Measurements from ENCODE around the gene C6orf120.

C6orf120 gene

GRCh38 chr6:169724494-169725124 is 22.7 kb downstream of the C6orf120 start, which contains the start of gene PHF10:
TSS of gene PHF10 (minus strand) at chr6:169724500. CDS start at chr6:169723931, 569 bp downstream.
- Histone ChIP-seq H3K36me3 (ENCODE audit: control insufficient read depth, insufficient read depth, low read length) (no peaks in the 10 kb centered on the region), H3K4me3 (ENCODE audit: insufficient read depth, low read depth, low read length) (peak within 1 kb of the TSS; percentile 68), H3K9me3 (ENCODE audit: control insufficient read depth, low read length) (no peaks in the 10 kb centered on the region), H3K27ac (ENCODE audit: insufficient read depth, low read depth, low read length, poor library complexity, severe bottlenecking) (peak within 1 kb of the TSS; percentile 98), H3K4me1 (ENCODE audit: control insufficient read depth, insufficient read depth, low read length) (peaks cover 13% of the 10 kb centered on the region), H3K27me3 (ENCODE audit: control insufficient read depth, insufficient read depth, low read length, poor library complexity, severe bottlenecking) (peaks cover 6% of the 10 kb centered on the region)
- 0% methylated on average over 77 to 86 of the region's 89 CpGs for WGBS, 2 experiments

DNA sequence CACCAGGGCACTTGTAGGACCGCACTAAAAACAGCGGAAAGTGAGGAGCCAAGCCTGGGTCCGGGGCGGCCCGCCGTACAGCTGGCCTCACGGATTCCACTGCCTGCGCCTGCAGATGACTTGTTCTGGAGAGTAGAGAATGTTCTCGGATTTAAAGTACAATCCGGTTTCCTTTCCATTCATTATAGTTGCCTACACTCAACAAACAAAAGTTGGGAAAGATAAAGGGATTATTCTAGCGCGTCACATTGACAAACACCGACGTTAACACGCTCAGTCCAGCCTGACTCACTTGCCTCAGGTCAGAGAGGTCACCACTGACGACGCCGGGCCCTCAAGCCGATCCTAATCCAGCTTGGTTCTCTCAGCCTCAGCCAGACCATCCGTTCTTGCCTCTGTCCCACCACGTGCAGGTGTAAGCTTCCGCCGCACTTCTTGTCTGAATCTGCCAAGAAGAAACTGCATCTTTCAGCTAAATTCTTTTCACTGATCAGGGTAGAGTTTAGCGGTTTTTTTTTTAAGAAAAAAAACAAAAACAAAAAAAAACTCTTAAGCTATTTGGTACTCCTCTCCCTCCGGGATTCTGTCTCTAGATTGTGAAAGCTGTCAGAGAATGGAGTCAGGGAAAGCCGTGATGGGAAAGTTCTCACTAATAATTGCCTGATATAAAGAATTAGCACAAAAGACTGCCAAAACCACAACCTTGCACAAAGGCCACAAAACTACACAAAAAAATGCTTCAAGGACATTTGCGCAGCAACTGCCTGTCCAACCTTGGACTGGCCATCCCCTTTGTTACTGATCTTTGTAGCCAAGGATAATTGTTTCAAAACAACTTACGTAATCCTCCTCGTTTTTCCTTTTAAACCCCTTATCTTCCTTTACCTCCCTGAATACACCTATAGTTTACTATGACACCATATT is 23.5 kb downstream of the C6orf120 start:
- Histone ChIP-seq H3K27me3 (ENCODE audit: control insufficient read depth, insufficient read depth, low read length, poor library complexity, severe bottlenecking) (peaks cover 6% of the 10 kb centered on the region), H3K9me3 (ENCODE audit: control insufficient read depth, low read length) (no peaks in the 10 kb centered on the region), H3K4me1 (ENCODE audit: control insufficient read depth, insufficient read depth, low read length) (peaks cover 13% of the 10 kb centered on the region), H3K27ac (ENCODE audit: insufficient read depth, low read depth, low read length, poor library complexity, severe bottlenecking) (peak overlapping the region; percentile 98), H3K4me3 (ENCODE audit: insufficient read depth, low read depth, low read length) (peak overlapping the region; percentile 68), H3K36me3 (ENCODE audit: control insufficient read depth, insufficient read depth, low read length) (no peaks in the 10 kb centered on the region)
- 14 to 16% methylated on average over 28 to 29 of the region's 29 CpGs for WGBS, 2 experiments

GRCh38 chr6:169726049-169726400 is 24.1 kb downstream of the C6orf120 start:
- Histone ChIP-seq H3K27me3 (ENCODE audit: control insufficient read depth, insufficient read depth, low read length, poor library complexity, severe bottlenecking) (peaks cover 6% of the 10 kb centered on the region), H3K36me3 (ENCODE audit: control insufficient read depth, insufficient read depth, low read length) (no peaks in the 10 kb centered on the region), H3K27ac (ENCODE audit: insufficient read depth, low read depth, low read length, poor library complexity, severe bottlenecking) (no peak overlapping the region), H3K9me3 (ENCODE audit: control insufficient read depth, low read length) (no peaks in the 10 kb centered on the region), H3K4me3 (ENCODE audit: insufficient read depth, low read depth, low read length) (peak overlapping the region; percentile 68), H3K4me1 (ENCODE audit: control insufficient read depth, insufficient read depth, low read length) (peaks cover 13% of the 10 kb centered on the region)
- 100% methylated on average over 1 of the region's 1 CpG; no CpG with 5 or more reads in 1 of the 2 experiments for WGBS, 2 experiments

- H3K27ac ChIP-seq (ENCODE audit: insufficient read depth, low read depth, low read length, poor library complexity, severe bottlenecking): no peak overlapping the region
- peaks cover 13% of the 10 kb centered on the region for H3K4me1 ChIP-seq (ENCODE audit: control insufficient read depth, insufficient read depth, low read length)
- H3K4me3 ChIP-seq (ENCODE audit: insufficient read depth, low read depth, low read length): no peak overlapping the region
- H3K36me3 ChIP-seq (ENCODE audit: control insufficient read depth, insufficient read depth, low read length): no peaks in the 10 kb centered on the region
- peaks cover 6% of the 10 kb centered on the region for H3K27me3 ChIP-seq (ENCODE audit: control insufficient read depth, insufficient read depth, low read length, poor library complexity, severe bottlenecking)
- H3K9me3 ChIP-seq (ENCODE audit: control insufficient read depth, low read length): no peaks in the 10 kb centered on the region
Measured at GRCh38 chr6:169726963-169727362, 25.0 kb downstream of the C6orf120 start.

DNA sequence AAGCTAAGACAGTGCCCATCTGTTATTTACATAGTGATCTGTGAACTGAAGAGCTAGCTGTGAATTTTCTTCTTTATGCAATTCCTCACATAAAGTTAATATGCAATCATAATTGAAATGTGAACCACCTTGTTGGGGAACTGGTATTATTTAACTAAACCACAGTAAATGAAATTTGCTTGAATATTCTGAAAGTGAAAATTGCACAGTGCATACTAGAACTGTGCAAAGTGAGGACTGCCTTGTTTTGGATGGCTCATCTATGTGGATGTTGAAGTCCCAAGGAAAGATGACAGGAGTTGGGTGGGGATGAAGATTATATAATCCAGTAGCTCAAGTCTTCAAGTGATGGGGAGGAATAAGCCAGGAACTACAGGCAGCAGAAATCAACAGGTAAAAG is 28.0 kb downstream of the C6orf120 start:
- Histone ChIP-seq H3K4me1 (ENCODE audit: control insufficient read depth, insufficient read depth, low read length) (peaks cover 8% of the 10 kb centered on the region), H3K36me3 (ENCODE audit: control insufficient read depth, insufficient read depth, low read length) (no peaks in the 10 kb centered on the region), H3K4me3 (ENCODE audit: insufficient read depth, low read depth, low read length) (no peak overlapping the region), H3K9me3 (ENCODE audit: control insufficient read depth, low read length) (no peaks in the 10 kb centered on the region), H3K27me3 (ENCODE audit: control insufficient read depth, insufficient read depth, low read length, poor library complexity, severe bottlenecking) (no peaks in the 10 kb centered on the region), H3K27ac (ENCODE audit: insufficient read depth, low read depth, low read length, poor library complexity, severe bottlenecking) (no peak overlapping the region)

GRCh38 chr6:169738204-169738975 is 36.5 kb downstream of the C6orf120 start:
- no peaks in the 10 kb centered on the region for H3K27me3 ChIP-seq (ENCODE audit: control insufficient read depth, insufficient read depth, low read length, poor library complexity, severe bottlenecking)
- H3K4me1 ChIP-seq (ENCODE audit: control insufficient read depth, insufficient read depth, low read length): no peaks in the 10 kb centered on the region
- no peaks in the 10 kb centered on the region for H3K9me3 ChIP-seq (ENCODE audit: control insufficient read depth, low read length)
- H3K36me3 ChIP-seq (ENCODE audit: control insufficient read depth, insufficient read depth, low read length): no peaks in the 10 kb centered on the region
- H3K4me3 ChIP-seq (ENCODE audit: insufficient read depth, low read depth, low read length): no peak overlapping the region
- no peak overlapping the region for H3K27ac ChIP-seq (ENCODE audit: insufficient read depth, low read depth, low read length, poor library complexity, severe bottlenecking)
- 85 to 90% methylated on average over 9 of the region's 9 CpGs for WGBS, 2 experiments

DNA sequence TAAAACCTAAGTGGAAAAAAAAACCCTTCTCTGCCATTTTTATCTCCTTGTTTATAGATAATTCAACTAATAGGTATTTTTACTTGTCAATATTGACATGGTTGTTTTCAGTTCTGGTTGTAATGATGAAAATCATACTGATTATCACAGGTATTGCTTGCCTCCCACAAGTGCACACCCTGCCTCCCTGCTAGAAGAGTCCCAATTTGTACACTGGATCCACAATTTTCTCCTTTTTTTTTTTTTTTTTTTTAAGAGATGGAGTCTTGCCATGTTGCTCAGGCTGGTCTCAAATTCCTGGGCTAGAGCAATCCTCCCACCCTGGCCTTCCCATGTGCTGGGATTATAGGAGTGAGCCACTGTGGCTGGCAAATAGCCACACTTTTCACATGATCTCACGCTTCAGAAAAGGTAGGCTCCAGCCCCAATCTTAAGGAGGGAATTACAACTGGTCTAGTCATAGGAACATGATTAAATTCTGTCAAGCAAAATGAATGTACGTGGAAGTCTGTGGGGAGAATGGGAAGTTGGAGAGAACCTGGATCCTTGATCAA is 37.1 kb downstream of the C6orf120 start:
- WGBS, 2 experiments: 89 to 96% methylated on average over 2 of the region's 2 CpGs
- H3K27me3 ChIP-seq (ENCODE audit: control insufficient read depth, insufficient read depth, low read length, poor library complexity, severe bottlenecking): no peaks in the 10 kb centered on the region

GRCh38 chr6:169741344-169741743 is 39.4 kb downstream of the C6orf120 start:
- Histone ChIP-seq H3K9me3 (ENCODE audit: control insufficient read depth, low read length) (no peaks in the 10 kb centered on the region), H3K27me3 (ENCODE audit: control insufficient read depth, insufficient read depth, low read length, poor library complexity, severe bottlenecking) (no peaks in the 10 kb centered on the region), H3K4me1 (ENCODE audit: control insufficient read depth, insufficient read depth, low read length) (no peaks in the 10 kb centered on the region), H3K27ac (ENCODE audit: insufficient read depth, low read depth, low read length, poor library complexity, severe bottlenecking) (no peak overlapping the region), H3K36me3 (ENCODE audit: control insufficient read depth, insufficient read depth, low read length) (no peaks in the 10 kb centered on the region), H3K4me3 (ENCODE audit: insufficient read depth, low read depth, low read length) (no peak overlapping the region)

More for the DNA sequence above, 37.1 kb downstream of the C6orf120 start:
- no peaks in the 10 kb centered on the region for H3K36me3 ChIP-seq (ENCODE audit: control insufficient read depth, insufficient read depth, low read length)
- no peaks in the 10 kb centered on the region for H3K9me3 ChIP-seq (ENCODE audit: control insufficient read depth, low read length)
- H3K4me3 ChIP-seq (ENCODE audit: insufficient read depth, low read depth, low read length): no peak overlapping the region
- no peaks in the 10 kb centered on the region for H3K4me1 ChIP-seq (ENCODE audit: control insufficient read depth, insufficient read depth, low read length)
- no peak overlapping the region for H3K27ac ChIP-seq (ENCODE audit: insufficient read depth, low read depth, low read length, poor library complexity, severe bottlenecking)

- H3K27me3 ChIP-seq (ENCODE audit: control insufficient read depth, insufficient read depth, low read length, poor library complexity, severe bottlenecking): no peaks in the 10 kb centered on the region
- no peak overlapping the region for H3K27ac ChIP-seq (ENCODE audit: insufficient read depth, low read depth, low read length, poor library complexity, severe bottlenecking)
- no peaks in the 10 kb centered on the region for H3K9me3 ChIP-seq (ENCODE audit: control insufficient read depth, low read length)
- no peaks in the 10 kb centered on the region for H3K36me3 ChIP-seq (ENCODE audit: control insufficient read depth, insufficient read depth, low read length)
- WGBS, 2 experiments: 88 to 89% methylated on average over 3 of the region's 3 CpGs
- peaks cover 4% of the 10 kb centered on the region for H3K4me1 ChIP-seq (ENCODE audit: control insufficient read depth, insufficient read depth, low read length)
- no peak overlapping the region for H3K4me3 ChIP-seq (ENCODE audit: insufficient read depth, low read depth, low read length)
Measured at GRCh38 chr6:169745405-169745804, 43.5 kb downstream of the C6orf120 start.

DNA sequence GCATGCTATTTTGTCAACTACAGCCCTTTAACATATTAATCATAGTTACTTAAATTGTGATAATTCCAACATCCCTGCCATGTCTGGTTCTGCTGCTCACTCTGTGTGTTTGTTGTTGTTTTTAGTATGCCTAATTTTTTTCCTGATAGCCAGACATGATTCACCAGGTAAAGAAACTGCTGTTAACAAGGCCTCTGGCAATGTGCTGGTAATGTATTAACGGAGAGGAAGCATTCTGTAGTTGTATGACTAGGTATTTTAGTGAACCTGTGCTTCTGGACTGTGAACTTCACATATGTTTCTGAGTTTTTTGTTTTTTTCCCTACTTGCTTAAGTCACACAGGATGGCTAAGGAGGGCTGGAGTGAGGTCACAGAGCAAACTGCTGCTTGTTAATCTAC is 44.6 kb downstream of the C6orf120 start:
- H3K36me3 ChIP-seq (ENCODE audit: control insufficient read depth, insufficient read depth, low read length): no peaks in the 10 kb centered on the region
- H3K27ac ChIP-seq (ENCODE audit: insufficient read depth, low read depth, low read length, poor library complexity, severe bottlenecking): no peak overlapping the region
- no peaks in the 10 kb centered on the region for H3K27me3 ChIP-seq (ENCODE audit: control insufficient read depth, insufficient read depth, low read length, poor library complexity, severe bottlenecking)
- H3K9me3 ChIP-seq (ENCODE audit: control insufficient read depth, low read length): no peaks in the 10 kb centered on the region
- H3K4me1 ChIP-seq (ENCODE audit: control insufficient read depth, insufficient read depth, low read length): peaks cover 6% of the 10 kb centered on the region
- 88 to 91% methylated on average over 1 of the region's 1 CpG for WGBS, 2 experiments
- H3K4me3 ChIP-seq (ENCODE audit: insufficient read depth, low read depth, low read length): no peak overlapping the region

Data from ectodermal cell (in vitro differentiated cells).